ENCODE data around the gene CAMSAP2.

CAMSAP2 gene

DNA sequence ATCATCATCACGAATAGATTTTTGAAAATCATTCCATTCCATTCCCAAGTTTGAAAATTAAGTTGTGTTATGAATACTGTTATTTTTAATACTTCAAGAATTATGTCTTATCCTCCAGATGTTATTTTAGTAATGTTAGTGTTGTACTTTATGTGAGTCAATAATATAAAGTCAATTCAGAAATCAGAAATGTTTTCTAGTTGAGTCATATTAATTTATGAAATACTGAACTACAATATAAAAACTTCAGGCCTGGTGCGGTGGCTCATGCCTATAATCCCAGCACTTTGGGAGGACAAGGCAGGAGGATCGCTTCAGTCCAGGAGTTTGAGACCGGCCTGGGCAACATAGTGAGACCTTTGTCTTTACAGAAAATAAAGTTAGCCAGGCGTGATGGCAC lies 95.7 kb downstream of the CAMSAP2 start:
- no peaks in the 10 kb centered on the region for H4K20me1 ChIP-seq (ENCODE audit: insufficient read depth, low read length, poor library complexity, severe bottlenecking)
- no peaks in the 10 kb centered on the region for H3K36me3 ChIP-seq (ENCODE audit: insufficient read depth, low read length)
- TF ChIP-seq, protein P1, sequence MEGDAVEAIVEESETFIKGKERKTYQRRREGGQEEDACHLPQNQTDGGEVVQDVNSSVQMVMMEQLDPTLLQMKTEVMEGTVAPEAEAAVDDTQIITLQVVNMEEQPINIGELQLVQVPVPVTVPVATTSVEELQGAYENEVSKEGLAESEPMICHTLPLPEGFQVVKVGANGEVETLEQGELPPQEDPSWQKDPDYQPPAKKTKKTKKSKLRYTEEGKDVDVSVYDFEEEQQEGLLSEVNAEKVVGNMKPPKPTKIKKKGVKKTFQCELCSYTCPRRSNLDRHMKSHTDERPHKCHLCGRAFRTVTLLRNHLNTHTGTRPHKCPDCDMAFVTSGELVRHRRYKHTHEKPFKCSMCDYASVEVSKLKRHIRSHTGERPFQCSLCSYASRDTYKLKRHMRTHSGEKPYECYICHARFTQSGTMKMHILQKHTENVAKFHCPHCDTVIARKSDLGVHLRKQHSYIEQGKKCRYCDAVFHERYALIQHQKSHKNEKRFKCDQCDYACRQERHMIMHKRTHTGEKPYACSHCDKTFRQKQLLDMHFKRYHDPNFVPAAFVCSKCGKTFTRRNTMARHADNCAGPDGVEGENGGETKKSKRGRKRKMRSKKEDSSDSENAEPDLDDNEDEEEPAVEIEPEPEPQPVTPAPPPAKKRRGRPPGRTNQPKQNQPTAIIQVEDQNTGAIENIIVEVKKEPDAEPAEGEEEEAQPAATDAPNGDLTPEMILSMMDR (conservative IDR thresholded peaks at IDR 0.05; ENCODE audit: low read length) = no peak
- no peak for TF ChIP-seq EZH2phosphoT487 (IDR thresholded peaks at IDR 0.05; ENCODE audit: borderline replicate concordance)
- H3F3A ChIP-seq (ENCODE audit: low read depth) = no peaks in the 10 kb centered on the region
- no peaks in the 10 kb centered on the region for H3K4me1 ChIP-seq (ENCODE audit: insufficient read depth, low read length, poor library complexity, severe bottlenecking)
- no peak overlapping the region for H2AFZ ChIP-seq (ENCODE audit: low read length)
- H3K4me3 ChIP-seq (ENCODE audit: low read length, poor library complexity, severe bottlenecking) = no peak overlapping the region
- H3K9me3 ChIP-seq (ENCODE audit: insufficient read depth, low read depth, low read length) = no peaks in the 10 kb centered on the region
- no peak overlapping the region for H3K9ac ChIP-seq (ENCODE audit: low read depth, low read length, poor library complexity, severe bottlenecking)
- H3K27me3 ChIP-seq (ENCODE audit: insufficient read depth, low read length, poor library complexity, severe bottlenecking) = no peaks in the 10 kb centered on the region
- H3K4me2 ChIP-seq (ENCODE audit: low read depth, low read length, poor library complexity, severe bottlenecking) = no peak overlapping the region
- no peaks in the 10 kb centered on the region for H3K79me2 ChIP-seq (ENCODE audit: insufficient read depth, low read length)
- H3K9me2 ChIP-seq (replicated peaks; ENCODE audit: low read depth, low read length) = no peaks in the 10 kb centered on the region

DNA sequence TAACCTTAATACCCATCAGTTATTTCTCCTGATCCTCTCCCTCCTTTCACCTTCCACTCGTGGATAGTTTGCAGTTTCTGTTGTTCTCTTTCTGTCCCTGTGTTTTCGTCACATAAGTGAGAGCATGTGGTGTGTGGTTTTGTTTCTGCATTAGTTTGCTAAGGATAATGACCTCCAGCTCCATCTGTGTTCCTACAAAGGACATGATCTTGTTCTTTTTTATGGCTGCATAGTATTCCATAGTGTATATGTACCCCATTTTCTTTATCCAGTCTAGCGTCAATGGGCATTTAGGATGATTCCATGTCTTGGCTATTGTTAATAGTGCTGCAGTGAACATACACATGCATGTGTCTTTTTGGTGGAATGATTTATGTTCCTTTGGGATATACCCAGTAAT lies 97.5 kb downstream of the CAMSAP2 start:
- Histone ChIP-seq H3K9me3 (ENCODE audit: insufficient read depth, low read depth, low read length) (no peaks in the 10 kb centered on the region), H3K79me2 (ENCODE audit: insufficient read depth, low read length) (no peaks in the 10 kb centered on the region), H3F3A (ENCODE audit: low read depth) (no peaks in the 10 kb centered on the region), H3K9me2 (replicated peaks; ENCODE audit: low read depth, low read length) (no peaks in the 10 kb centered on the region), H3K4me2 (ENCODE audit: low read depth, low read length, poor library complexity, severe bottlenecking) (no peak overlapping the region), H3K36me3 (ENCODE audit: insufficient read depth, low read length) (no peaks in the 10 kb centered on the region), H3K4me3 (ENCODE audit: low read length, poor library complexity, severe bottlenecking) (no peak overlapping the region), H3K4me1 (ENCODE audit: insufficient read depth, low read length, poor library complexity, severe bottlenecking) (no peaks in the 10 kb centered on the region), H3K27me3 (ENCODE audit: insufficient read depth, low read length, poor library complexity, severe bottlenecking) (no peaks in the 10 kb centered on the region), H2AFZ (ENCODE audit: low read length) (no peak overlapping the region), H3K9ac (ENCODE audit: low read depth, low read length, poor library complexity, severe bottlenecking) (no peak overlapping the region), H4K20me1 (ENCODE audit: insufficient read depth, low read length, poor library complexity, severe bottlenecking) (no peaks in the 10 kb centered on the region)
- TF ChIP-seq, protein P1 (conservative IDR thresholded peaks at IDR 0.05; ENCODE audit: low read length) = no peak
- TF ChIP-seq EZH2phosphoT487 (IDR thresholded peaks at IDR 0.05; ENCODE audit: borderline replicate concordance) = no peak

DNA sequence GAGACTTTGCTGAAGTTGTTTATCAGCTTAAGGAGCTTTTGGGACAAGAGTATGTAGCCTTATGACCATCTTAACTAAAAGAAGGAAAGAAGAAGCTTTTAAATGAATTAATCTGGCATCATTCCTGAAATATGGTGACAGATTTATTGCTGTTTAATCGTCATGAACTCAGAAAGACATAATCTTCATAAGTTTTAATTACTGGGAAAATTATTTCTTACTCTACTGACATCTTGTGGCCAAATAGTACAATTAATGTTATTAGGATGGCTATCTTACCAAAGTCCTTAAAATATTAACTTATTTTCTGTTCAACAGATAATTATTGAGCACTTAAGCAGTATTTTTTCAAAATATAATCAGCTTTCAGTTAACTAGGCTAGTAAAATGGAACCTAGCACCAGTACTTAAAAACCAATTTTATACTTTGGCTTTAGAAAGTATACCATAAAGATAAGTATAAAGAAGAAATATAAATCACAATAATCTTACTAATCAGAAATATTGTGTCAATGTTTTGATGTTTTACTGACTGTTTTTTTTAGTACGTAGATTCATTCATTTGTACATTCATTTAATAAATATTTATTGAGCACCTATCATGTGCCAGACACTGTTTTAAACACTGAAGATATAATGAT lies 99.4 kb downstream of the CAMSAP2 start:
- Histone ChIP-seq H3K9ac (ENCODE audit: low read depth, low read length, poor library complexity, severe bottlenecking) (no peak overlapping the region), H4K20me1 (ENCODE audit: insufficient read depth, low read length, poor library complexity, severe bottlenecking) (no peaks in the 10 kb centered on the region), H2AFZ (ENCODE audit: low read length) (no peak overlapping the region), H3K4me2 (ENCODE audit: low read depth, low read length, poor library complexity, severe bottlenecking) (no peak overlapping the region), H3F3A (ENCODE audit: low read depth) (no peaks in the 10 kb centered on the region), H3K4me1 (ENCODE audit: insufficient read depth, low read length, poor library complexity, severe bottlenecking) (no peaks in the 10 kb centered on the region), H3K4me3 (ENCODE audit: low read length, poor library complexity, severe bottlenecking) (no peak overlapping the region), H3K79me2 (ENCODE audit: insufficient read depth, low read length) (no peaks in the 10 kb centered on the region), H3K36me3 (ENCODE audit: insufficient read depth, low read length) (no peaks in the 10 kb centered on the region), H3K27me3 (ENCODE audit: insufficient read depth, low read length, poor library complexity, severe bottlenecking) (no peaks in the 10 kb centered on the region), H3K9me2 (replicated peaks; ENCODE audit: low read depth, low read length) (no peaks in the 10 kb centered on the region), H3K9me3 (ENCODE audit: insufficient read depth, low read depth, low read length) (no peaks in the 10 kb centered on the region)
- TF ChIP-seq, protein P1 (conservative IDR thresholded peaks at IDR 0.05; ENCODE audit: low read length) = peak; percentile 78
- no peak for TF ChIP-seq EZH2phosphoT487 (IDR thresholded peaks at IDR 0.05; ENCODE audit: borderline replicate concordance)

Measured in Loucy (cell line).